Hepatocyte (in vitro differentiated cells): ENCODE measurements around the gene ZNF423. TPM values are rescaled to one million over a fixed set of nuclear protein-coding genes. Genes with fewer than 3 reads are reported as not detected.

Experiments used
- DNase-seq: peaks from one replicate; pipeline ENCODE4 v3.0.0-alpha.2; 2016; ENCODE audit warnings: low spot score
- H2AFZ ChIP-seq: fragments of 200-600 bp; sonication (generic); 2 replicates; pipeline ENCODE4 v1.6.0; 2016; ENCODE audit warnings: antibody characterized with exemption, mild to moderate bottlenecking
- H3K27ac ChIP-seq: fragments of 200-600 bp; sonication (generic); 2 replicates; pipeline ENCODE4 v1.5.1; 2016; ENCODE audit warnings: mild to moderate bottlenecking
- H3K27me3 ChIP-seq: fragments of 200-600 bp; sonication (generic); 2 replicates; pipeline ENCODE4 v1.6.1; 2016
- H3K36me3 ChIP-seq: fragments of 200-600 bp; sonication (generic); replicated peaks from 2 replicates; pipeline ENCODE4 v1.5.1; 2016; ENCODE audit warnings: low read depth; ENCODE audit not compliant: insufficient read depth
- H3K4me1 ChIP-seq: fragments of 200-600 bp; sonication (generic); 2 replicates; pipeline ENCODE4 v1.5.1; 2016; ENCODE audit warnings: mild to moderate bottlenecking, moderate library complexity; ENCODE audit not compliant: insufficient read depth
- H3K4me2 ChIP-seq: fragments of 200-600 bp; sonication (generic); 2 replicates; pipeline ENCODE4 v1.6.0; 2016
- H3K4me3 ChIP-seq: fragments of 200-600 bp; sonication (generic); 2 replicates; pipeline ENCODE4 v1.5.1; 2016; ENCODE audit warnings: mild to moderate bottlenecking
- H3K79me2 ChIP-seq: fragments of 200-600 bp; sonication (generic); 2 replicates; pipeline ENCODE4 v1.6.0; 2017; ENCODE audit warnings: mild to moderate bottlenecking
- H3K9me2 ChIP-seq: fragments of 200-600 bp; sonication (generic); replicated peaks from 2 replicates; pipeline ENCODE4 v1.6.0; 2017; ENCODE audit warnings: mild to moderate bottlenecking; ENCODE audit not compliant: insufficient read depth
- H3K9me3 ChIP-seq: fragments of 200-600 bp; sonication (generic); 2 replicates; pipeline ENCODE4 v1.5.1; 2016; ENCODE audit warnings: low read depth, mild to moderate bottlenecking
- H4K20me1 ChIP-seq: fragments of 200-600 bp; sonication (generic); 2 replicates; pipeline ENCODE4 v1.6.0; 2016; ENCODE audit warnings: mild to moderate bottlenecking; ENCODE audit not compliant: insufficient read depth, poor library complexity, severe bottlenecking
- CTCF ChIP-seq: fragments of 200-600 bp; sonication (generic); IDR thresholded peaks from 2 replicates; pipeline ENCODE4 v1.5.1; 2016; ENCODE audit warnings: antibody characterized with exemption, mild to moderate bottlenecking; ENCODE audit not compliant: poor library complexity
- EZH2 ChIP-seq: fragments of 200-600 bp; sonication (generic); IDR thresholded peaks from 2 replicates; pipeline ENCODE4 v1.6.1; 2016; ENCODE audit warnings: antibody characterized with exemption, mild to moderate bottlenecking, borderline replicate concordance
- EZH2phosphoT487 ChIP-seq: fragments of 200-600 bp; sonication (generic); IDR thresholded peaks from one replicate; pipeline ENCODE4 v1.6.1; 2018; ENCODE audit warnings: antibody characterized with exemption, mild to moderate bottlenecking, low read depth, moderate library complexity; ENCODE audit not compliant: unreplicated experiment, severe bottlenecking
- WGBS: methylation state at CpG from one replicate; pipeline ENCODE4 v1.1.6; 2016; ENCODE audit warnings: low lambda C conversion rate; ENCODE audit errors: missing lambda C conversion rate; 5-methylcytosine and 5-hydroxymethylcytosine counted together
- polyA plus RNA-seq: library from polyadenylated mRNA; unstranded; fragments of >200 nt; fragmentation: Nextera tagmentation; extraction: Ambion mirVana; gene quantifications from 2 replicates; pipeline ENCODE4 v1.2.1, GENCODE V29; 2016
- total RNA-seq: library from RNA; depleted of rRNA; stranded (reverse); fragments of >200 nt; gene quantifications from 2 replicates; pipeline ENCODE4 v1.2.3, GENCODE V29; 2014

The ZNF423 gene
- total and polyA plus RNA-seq, 2 experiments from 2014 or later, result 9.6 to 11.8 TPM

- Histone ChIP-seq H3K4me3 (no peak overlapping the region), H3K27ac (no peak overlapping the region), H4K20me1 (peaks cover 5% of the 10 kb centered on the region), H3K9me2 (no peaks in the 10 kb centered on the region), H3K27me3 (no peaks in the 10 kb centered on the region), H3K4me2 (no peak overlapping the region), H3K79me2 (no peaks in the 10 kb centered on the region), H2AFZ (no peak overlapping the region), H3K9me3 (no peaks in the 10 kb centered on the region), H3K36me3 (no peaks in the 10 kb centered on the region), H3K4me1 (peaks cover 4% of the 10 kb centered on the region)
- TF ChIP-seq CTCF, result no peak
- TF ChIP-seq EZH2phosphoT487, result no peak
- TF ChIP-seq EZH2, result no peak
- 88% methylated on average over 9 of the region's 9 CpGs for WGBS
- DNase-seq, result no peak
These were observed 313.5 kb downstream of the ZNF423 start for GRCh38 chr16:49542391-49542891.

GRCh38 chr16:49540836-49541235, 315.1 kb downstream of the ZNF423 start:
- H2AFZ ChIP-seq, result no peak overlapping the region
- no peak overlapping the region for H3K27ac ChIP-seq
- 92% methylated on average over 2 of the region's 2 CpGs for WGBS
- H3K4me1 ChIP-seq, result peaks cover 4% of the 10 kb centered on the region
- H3K4me2 ChIP-seq, result no peak overlapping the region
- DNase-seq, result no peak
- no peaks in the 10 kb centered on the region for H3K27me3 ChIP-seq
- TF ChIP-seq EZH2 (no peak), EZH2phosphoT487 (no peak), CTCF (no peak)
- H3K79me2 ChIP-seq, result no peaks in the 10 kb centered on the region
- no peaks in the 10 kb centered on the region for H3K9me3 ChIP-seq
- no peaks in the 10 kb centered on the region for H3K36me3 ChIP-seq
- no peaks in the 10 kb centered on the region for H3K9me2 ChIP-seq
- H3K4me3 ChIP-seq, result no peak overlapping the region
- H4K20me1 ChIP-seq, result peaks cover 4% of the 10 kb centered on the region

- 82% methylated on average over 4 of the region's 4 CpGs for WGBS
- no peak overlapping the region for H2AFZ ChIP-seq
- no peak overlapping the region for H3K4me3 ChIP-seq
- H3K36me3 ChIP-seq, result no peaks in the 10 kb centered on the region
- no peaks in the 10 kb centered on the region for H3K9me2 ChIP-seq
- H3K27me3 ChIP-seq, result no peaks in the 10 kb centered on the region
- no peak for DNase-seq
- H3K4me1 ChIP-seq, result no peaks in the 10 kb centered on the region
- no peak overlapping the region for H3K27ac ChIP-seq
- no peaks in the 10 kb centered on the region for H3K9me3 ChIP-seq
- no peaks in the 10 kb centered on the region for H3K79me2 ChIP-seq
- no peaks in the 10 kb centered on the region for H4K20me1 ChIP-seq
- TF ChIP-seq EZH2phosphoT487 (no peak), CTCF (no peak), EZH2 (no peak)
- no peak overlapping the region for H3K4me2 ChIP-seq
These were observed 316.2 kb downstream of the ZNF423 start for GRCh38 chr16:49539758-49540157.

GRCh38 chr16:49537924-49538459, 317.9 kb downstream of the ZNF423 start:
- Histone ChIP-seq H3K36me3 (no peaks in the 10 kb centered on the region), H2AFZ (no peak overlapping the region), H3K4me3 (no peak overlapping the region), H4K20me1 (no peaks in the 10 kb centered on the region), H3K27ac (no peak overlapping the region), H3K9me3 (no peaks in the 10 kb centered on the region), H3K79me2 (no peaks in the 10 kb centered on the region), H3K4me2 (no peak overlapping the region), H3K27me3 (no peaks in the 10 kb centered on the region), H3K9me2 (no peaks in the 10 kb centered on the region), H3K4me1 (no peaks in the 10 kb centered on the region)
- no peak for DNase-seq
- TF ChIP-seq EZH2phosphoT487 (no peak), EZH2 (no peak)
- 89% methylated on average over 7 of the region's 7 CpGs for WGBS
